H9 (cell line): ENCODE results near the gene MGLL. TPM values are rescaled to one million over a fixed set of nuclear protein-coding genes. Genes with fewer than 3 reads are reported as not detected.

ENCODE experiments used
- DNase-seq: peaks from one replicate; pipeline ENCODE4 v3.0.0-alpha.2; 2017
- H2AFZ ChIP-seq: one replicate; pipeline ENCODE4 v1.6.1; 2013; ENCODE audit warnings: mild to moderate bottlenecking, low read length, control low read depth, moderate library complexity
- H2AK5ac ChIP-seq: 2 replicates; pipeline ENCODE4 v1.6.1; 2013; ENCODE audit warnings: low read length, control low read depth, mixed read lengths; ENCODE audit not compliant: insufficient read length
- H2BK120ac ChIP-seq: one replicate; pipeline ENCODE4 v1.6.1; 2013; ENCODE audit warnings: low read depth, mild to moderate bottlenecking, low read length, control low read depth, inconsistent platforms; ENCODE audit not compliant: poor library complexity, severe bottlenecking
- H2BK12ac ChIP-seq: 2 replicates; pipeline ENCODE4 v1.6.1; 2013; ENCODE audit warnings: low read length, control low read depth, mixed read lengths, low read depth; ENCODE audit not compliant: insufficient read length
- H2BK15ac ChIP-seq: 2 replicates; pipeline ENCODE4 v1.6.1; 2013; ENCODE audit warnings: low read depth, low read length, control low read depth
- H2BK20ac ChIP-seq: one replicate; pipeline ENCODE4 v1.6.1; 2013; ENCODE audit warnings: low read depth, mild to moderate bottlenecking, low read length, control low read depth, inconsistent platforms; ENCODE audit not compliant: poor library complexity, severe bottlenecking
- H2BK5ac ChIP-seq: 2 replicates; pipeline ENCODE4 v1.6.1; 2013; ENCODE audit warnings: low read length, control low read depth, mixed read lengths; ENCODE audit not compliant: insufficient read length
- H3K14ac ChIP-seq: 2 replicates; pipeline ENCODE4 v1.6.1; 2013; ENCODE audit warnings: low read length, control low read depth; ENCODE audit not compliant: insufficient read depth
- H3K18ac ChIP-seq: 2 replicates; pipeline ENCODE4 v1.6.1; 2013; ENCODE audit warnings: low read depth, mild to moderate bottlenecking, mixed read lengths, low read length, control low read depth; ENCODE audit not compliant: insufficient read length
- H3K23ac ChIP-seq: 2 replicates; pipeline ENCODE4 v1.6.1; 2013; ENCODE audit warnings: low read length, control low read depth, mixed read lengths, low read depth; ENCODE audit not compliant: insufficient read length
- H3K23me2 ChIP-seq: 2 replicates; pipeline ENCODE4 v1.6.1; 2013; ENCODE audit warnings: low read depth, mild to moderate bottlenecking, mixed read lengths, low read length, control low read depth; ENCODE audit not compliant: insufficient read length, poor library complexity, severe bottlenecking
- H3K27ac ChIP-seq: 2 replicates; pipeline ENCODE4 v1.5.1; 2013; ENCODE audit warnings: low read length, control low read depth, mixed read lengths, low read depth; ENCODE audit not compliant: insufficient read length
- H3K27me3 ChIP-seq: 2 replicates; pipeline ENCODE4 v1.6.1; 2013; ENCODE audit warnings: low read length, control low read depth, inconsistent platforms; ENCODE audit not compliant: insufficient read depth
- H3K4ac ChIP-seq: 2 replicates; pipeline ENCODE4 v1.6.1; 2013; ENCODE audit warnings: low read depth, mild to moderate bottlenecking, control low read depth, inconsistent platforms, low read length, moderate library complexity
- H3K4me1 ChIP-seq: 2 replicates; pipeline ENCODE4 v1.6.1; 2013; ENCODE audit warnings: low read length, control low read depth, inconsistent platforms; ENCODE audit not compliant: insufficient read depth
- H3K4me2 ChIP-seq: 2 replicates; pipeline ENCODE4 v1.6.1; 2013; ENCODE audit warnings: low read length, control low read depth, mixed read lengths; ENCODE audit not compliant: insufficient read length, insufficient read depth
- H3K56ac ChIP-seq: 2 replicates; pipeline ENCODE4 v1.6.1; 2013; ENCODE audit warnings: low read depth, mild to moderate bottlenecking, mixed read lengths, low read length, control low read depth; ENCODE audit not compliant: insufficient read length
- H3K79me1 ChIP-seq: 2 replicates; pipeline ENCODE4 v1.6.1; 2013; ENCODE audit warnings: low read depth, mild to moderate bottlenecking, moderate library complexity, low read length, control low read depth, inconsistent platforms; ENCODE audit not compliant: insufficient read depth, poor library complexity, severe bottlenecking
- H3K79me2 ChIP-seq: 2 replicates; pipeline ENCODE4 v1.6.1; 2013; ENCODE audit warnings: low read length, control low read depth, inconsistent platforms; ENCODE audit not compliant: insufficient read depth
- H3K9ac ChIP-seq: 2 replicates; pipeline ENCODE4 v1.6.1; 2013; ENCODE audit warnings: low read length, control low read depth, mixed read lengths; ENCODE audit not compliant: insufficient read length; ENCODE audit errors: extremely low read depth
- H3K9me3 ChIP-seq: one replicate; pipeline ENCODE4 v1.6.1; 2013; ENCODE audit warnings: low read depth, low read length, inconsistent platforms; ENCODE audit not compliant: control insufficient read depth
- H3T11ph ChIP-seq: one replicate; pipeline ENCODE4 v1.6.1; 2013; ENCODE audit warnings: mild to moderate bottlenecking, low read length, control low read depth, inconsistent platforms
- H4K20me1 ChIP-seq: one replicate; pipeline ENCODE4 v1.6.1; 2013; ENCODE audit not compliant: control insufficient read depth, insufficient read length, insufficient read depth
- H4K5ac ChIP-seq: 2 replicates; pipeline ENCODE4 v1.6.1; 2013; ENCODE audit warnings: low read depth, mild to moderate bottlenecking, mixed read lengths, low read length, control low read depth; ENCODE audit not compliant: insufficient read length
- H4K8ac ChIP-seq: replicated peaks from 2 replicates; pipeline ENCODE4 v1.6.1; 2013; ENCODE audit warnings: low read length, control low read depth, mixed read lengths, low read depth; ENCODE audit not compliant: insufficient read length
- H4K91ac ChIP-seq: 2 replicates; pipeline ENCODE4 v1.6.1; 2013; ENCODE audit warnings: low read depth, mild to moderate bottlenecking, moderate library complexity, mixed read lengths, low read length, control low read depth; ENCODE audit not compliant: insufficient read length
- H3K27ac Mint-ChIP-seq, 3 experiments: 2 replicates in 2 of 3; 3 replicates in 1 of 3; pipeline ENCODE4 v1.8.0; 2020 to 2021; ENCODE audit warnings: mixed read lengths in 3 of 3, mild to moderate bottlenecking in 1 of 3, moderate library complexity in 1 of 3
- H3K27me3 Mint-ChIP-seq: 2 replicates; pipeline ENCODE4 v1.8.0; 2021; ENCODE audit warnings: low read depth, mild to moderate bottlenecking, moderate library complexity, mixed read lengths
- H3K36me3 Mint-ChIP-seq, 3 experiments: 2 replicates in 2 of 3; 3 replicates in 1 of 3; pipeline ENCODE4 v1.8.0; 2020 to 2021; ENCODE audit warnings: low read depth in 3 of 3, mixed read lengths in 3 of 3; ENCODE audit not compliant: insufficient read depth in 1 of 3
- H3K4me1 Mint-ChIP-seq, 2 experiments: 2 replicates each; pipeline ENCODE4 v1.8.0; 2020; ENCODE audit warnings: mixed read lengths in 2 of 2
- H3K4me3 Mint-ChIP-seq, 2 experiments: 2 replicates in 1 of 2; 3 replicates in 1 of 2; pipeline ENCODE4 v1.8.0; 2020 to 2021; ENCODE audit warnings: mild to moderate bottlenecking in 2 of 2, mixed read lengths in 2 of 2, moderate library complexity in 1 of 2
- H3K9me3 Mint-ChIP-seq, 2 experiments: 2 replicates in 1 of 2; 3 replicates in 1 of 2; pipeline ENCODE4 v1.8.0; 2020; ENCODE audit warnings: mild to moderate bottlenecking in 2 of 2, mixed read lengths in 2 of 2, moderate library complexity in 1 of 2
- CTCF ChIP-seq: fragments of 200-600 bp; sonication (generic); conservative IDR thresholded peaks from 3 replicates; pipeline ENCODE4 v1.8.0; 2021; ENCODE audit warnings: antibody characterized with exemption, mild to moderate bottlenecking
- WGBS: extraction: QIAGEN DNeasy Blood & Tissue Kit; methylation state at CpG from one replicate; pipeline ENCODE4 v1.1.7; 2013; ENCODE audit warnings: missing lambda C conversion rate, low lambda C conversion rate, mixed read lengths; ENCODE audit not compliant: insufficient read length; ENCODE audit errors: extremely low coverage; 5-methylcytosine and 5-hydroxymethylcytosine counted together
- total RNA-seq: library from RNA; stranded (reverse); gene quantifications from 2 replicates; pipeline ENCODE4 v1.2.1, GENCODE V29; 2021

MGLL gene
- total RNA-seq, 1 experiment from 2014 or later = 0.11 TPM

- no peak overlapping the region for H3K27ac ChIP-seq
- Mint-ChIP-seq H3K4me3 (no peak overlapping the region), H3K36me3 (peaks cover 9 to 21% (median 11%) of the 10 kb centered on the region in 3 experiments), H3K27me3 (no peaks in the 10 kb centered on the region), H3K9me3 (no peaks in the 10 kb centered on the region), H3K27ac (no peak overlapping the region), H3K4me1 (peaks cover 2 to 3% of the 10 kb centered on the region in 2 experiments; a peak in 3 of 4 replicates)
- H3K79me1 ChIP-seq = no peaks in the 10 kb centered on the region
- H2BK12ac ChIP-seq = no peak overlapping the region
- no peak overlapping the region for H2AFZ ChIP-seq
- H3K4ac ChIP-seq = no peak overlapping the region
- no peaks in the 10 kb centered on the region for H3K9me3 ChIP-seq
- H4K91ac ChIP-seq = no peak overlapping the region
- H3K23me2 ChIP-seq = peaks cover 3% of the 10 kb centered on the region
- WGBS = no CpG with 5 or more reads among the region's 6 CpGs
- no peaks in the 10 kb centered on the region for H3K79me2 ChIP-seq
- no peaks in the 10 kb centered on the region for H3K27me3 ChIP-seq
- H2BK20ac ChIP-seq = no peak overlapping the region
- no peak overlapping the region for H2BK120ac ChIP-seq
- H3K4me2 ChIP-seq = no peak overlapping the region
- no peak for TF ChIP-seq CTCF
- no peak overlapping the region for H2BK5ac ChIP-seq
- DNase-seq = no peak
- no peak overlapping the region for H4K5ac ChIP-seq
- H2BK15ac ChIP-seq = no peak overlapping the region
- no peak overlapping the region for H2AK5ac ChIP-seq
- H3K18ac ChIP-seq = no peak overlapping the region
- no peaks in the 10 kb centered on the region for H4K20me1 ChIP-seq
- H3T11ph ChIP-seq = no peak overlapping the region
- H3K23ac ChIP-seq = no peak overlapping the region
- H3K4me1 ChIP-seq = no peaks in the 10 kb centered on the region
- no peak overlapping the region for H4K8ac ChIP-seq
- no peak overlapping the region for H3K9ac ChIP-seq
- H3K14ac ChIP-seq = no peak overlapping the region
- H3K56ac ChIP-seq = no peak overlapping the region
These were observed 155.1 kb downstream of the MGLL start for GRCh38 chr3:127667119-127667681.
